Neural progenitor cell (in vitro differentiated cells): ENCODE measurements around the gene RHOBTB3.

Source experiments
- EZH2phosphoT487 ChIP-seq: fragments of 200-600 bp; sonication (generic); IDR thresholded peaks from 2 replicates; pipeline ENCODE4 v1.6.1; 2017; ENCODE audit warnings: antibody characterized with exemption
- TF ChIP-seq, protein P1 (sequence below): fragments of 200-600 bp; sonication (generic); IDR thresholded peaks from 2 replicates; pipeline ENCODE4 v1.5.1; 2017; ENCODE audit warnings: antibody characterized with exemption, mild to moderate bottlenecking

- TF ChIP-seq, protein P1, sequence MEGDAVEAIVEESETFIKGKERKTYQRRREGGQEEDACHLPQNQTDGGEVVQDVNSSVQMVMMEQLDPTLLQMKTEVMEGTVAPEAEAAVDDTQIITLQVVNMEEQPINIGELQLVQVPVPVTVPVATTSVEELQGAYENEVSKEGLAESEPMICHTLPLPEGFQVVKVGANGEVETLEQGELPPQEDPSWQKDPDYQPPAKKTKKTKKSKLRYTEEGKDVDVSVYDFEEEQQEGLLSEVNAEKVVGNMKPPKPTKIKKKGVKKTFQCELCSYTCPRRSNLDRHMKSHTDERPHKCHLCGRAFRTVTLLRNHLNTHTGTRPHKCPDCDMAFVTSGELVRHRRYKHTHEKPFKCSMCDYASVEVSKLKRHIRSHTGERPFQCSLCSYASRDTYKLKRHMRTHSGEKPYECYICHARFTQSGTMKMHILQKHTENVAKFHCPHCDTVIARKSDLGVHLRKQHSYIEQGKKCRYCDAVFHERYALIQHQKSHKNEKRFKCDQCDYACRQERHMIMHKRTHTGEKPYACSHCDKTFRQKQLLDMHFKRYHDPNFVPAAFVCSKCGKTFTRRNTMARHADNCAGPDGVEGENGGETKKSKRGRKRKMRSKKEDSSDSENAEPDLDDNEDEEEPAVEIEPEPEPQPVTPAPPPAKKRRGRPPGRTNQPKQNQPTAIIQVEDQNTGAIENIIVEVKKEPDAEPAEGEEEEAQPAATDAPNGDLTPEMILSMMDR, result no peak
- TF ChIP-seq EZH2phosphoT487, result no peak
Observed at GRCh38 chr5:95808013-95808685, 77.0 kb downstream of the RHOBTB3 start.
